Mucosa of gallbladder (tissue), 1 donor: ENCODE results near the gene MKRN2OS. TPM values are rescaled to one million over a fixed set of nuclear protein-coding genes. Genes with fewer than 3 reads are reported as not detected.
"Not testable (repeated sequence)": the region's sequence is repeated elsewhere in the genome, so short reads cannot be mapped to it uniquely, and the experiment has no call there.

ENCODE experiments used
- DNase-seq: peaks from one replicate; pipeline ENCODE4 v3.0.0-alpha.2; 2020; ENCODE audit warnings: low spot score
- total RNA-seq: library from RNA; stranded (reverse); gene quantifications from one replicate; pipeline ENCODE4 v1.2.1, GENCODE V29; 2021
- donor health status: DM: no; HTN: no; CAD: no.

The MKRN2OS gene
- total RNA-seq, 1 donor from 2014 or later: 8.2 TPM

DNA sequence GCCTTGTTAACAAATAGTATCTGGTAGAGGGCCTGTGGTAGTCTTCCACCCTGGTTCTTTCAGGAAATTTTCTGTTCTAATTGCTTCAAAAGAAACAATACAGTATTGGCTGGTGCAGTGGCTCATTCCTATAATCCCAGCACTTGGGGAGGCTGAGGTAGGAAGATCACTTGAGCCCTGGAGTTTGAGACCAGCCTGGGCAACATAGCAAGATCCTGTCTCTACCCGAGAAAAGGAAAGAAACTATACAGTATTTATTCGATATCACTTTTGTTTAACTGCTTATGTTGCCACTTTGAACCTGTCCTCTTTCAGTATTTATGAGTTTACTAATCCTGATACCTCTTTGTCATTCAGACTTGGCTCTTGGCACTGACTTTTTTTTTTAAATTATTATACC lies 16.1 kb upstream of the MKRN2OS start:
- no peak for DNase-seq

DNA sequence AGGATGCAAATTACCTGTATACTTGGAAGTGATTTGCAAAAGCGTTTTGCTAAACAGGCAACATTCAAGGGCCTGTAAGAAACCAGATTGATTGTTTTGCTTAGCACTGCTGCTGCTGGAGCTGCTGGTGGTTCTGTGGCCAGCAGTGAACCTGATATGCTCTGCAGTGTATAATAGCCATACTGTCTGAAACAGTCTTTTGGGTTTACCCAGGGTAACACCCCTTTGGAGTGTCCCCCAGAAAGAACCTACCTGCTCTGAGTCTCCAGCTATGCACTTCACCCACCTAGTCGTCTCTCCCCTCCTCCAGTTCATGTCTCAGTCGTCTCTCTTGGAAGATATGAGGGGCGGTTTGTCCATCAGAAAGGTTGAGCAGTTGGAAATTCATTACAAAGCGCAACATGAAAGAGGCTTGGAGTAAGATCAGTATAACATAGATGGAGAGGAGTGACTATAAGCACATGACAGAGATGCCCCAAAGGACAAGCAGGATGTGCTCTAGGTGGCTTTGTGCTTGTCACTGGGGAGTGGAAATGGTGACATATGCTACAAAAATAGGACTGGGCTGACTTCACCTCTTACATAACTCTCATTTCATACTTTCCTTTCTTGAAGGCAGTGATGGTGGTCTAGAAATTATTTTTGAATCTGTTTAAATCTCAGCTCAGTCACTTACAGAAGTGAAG lies 15.3 kb upstream of the MKRN2OS start:
- DNase-seq: no peak

DNA sequence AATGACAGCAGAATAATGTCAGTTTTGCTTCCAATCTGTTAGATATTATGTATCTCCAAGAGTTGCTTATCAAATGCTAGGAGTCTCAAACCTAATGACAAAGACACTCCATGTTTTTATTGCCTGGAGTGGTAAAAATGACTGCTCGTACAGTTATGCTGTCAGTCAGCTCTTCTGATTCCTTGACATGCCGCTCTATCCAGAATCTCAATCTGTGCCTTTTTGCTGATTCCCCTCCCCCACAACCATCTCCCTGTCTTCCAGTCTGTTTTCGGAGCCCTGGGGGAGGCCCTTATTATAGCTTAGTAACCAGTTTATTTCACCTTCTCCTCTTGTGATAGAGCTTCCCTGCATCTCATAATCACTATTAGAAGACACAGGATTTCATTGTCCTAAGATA lies 14.2 kb upstream of the MKRN2OS start:
- DNase-seq: no peak

DNA sequence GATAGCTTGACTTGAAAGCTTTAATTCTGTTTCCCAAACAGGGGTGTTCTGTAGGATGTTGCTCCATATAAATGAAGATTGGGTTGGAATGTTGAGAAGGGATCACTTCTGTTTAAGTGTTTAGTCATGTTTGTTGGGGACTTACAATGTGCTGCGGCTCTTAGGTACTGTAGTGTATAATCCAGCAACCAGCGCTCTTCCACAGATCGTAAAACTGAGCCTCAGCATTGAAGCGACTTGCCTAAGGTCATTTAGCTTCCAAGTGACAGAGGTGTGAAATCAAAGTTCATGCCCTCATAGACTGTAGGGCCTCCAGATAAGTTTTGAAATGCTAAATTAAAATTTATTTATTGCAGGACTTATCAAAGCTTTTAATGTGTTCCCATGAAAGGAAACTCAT lies 13.4 kb upstream of the MKRN2OS start:
- no peak for DNase-seq

DNA sequence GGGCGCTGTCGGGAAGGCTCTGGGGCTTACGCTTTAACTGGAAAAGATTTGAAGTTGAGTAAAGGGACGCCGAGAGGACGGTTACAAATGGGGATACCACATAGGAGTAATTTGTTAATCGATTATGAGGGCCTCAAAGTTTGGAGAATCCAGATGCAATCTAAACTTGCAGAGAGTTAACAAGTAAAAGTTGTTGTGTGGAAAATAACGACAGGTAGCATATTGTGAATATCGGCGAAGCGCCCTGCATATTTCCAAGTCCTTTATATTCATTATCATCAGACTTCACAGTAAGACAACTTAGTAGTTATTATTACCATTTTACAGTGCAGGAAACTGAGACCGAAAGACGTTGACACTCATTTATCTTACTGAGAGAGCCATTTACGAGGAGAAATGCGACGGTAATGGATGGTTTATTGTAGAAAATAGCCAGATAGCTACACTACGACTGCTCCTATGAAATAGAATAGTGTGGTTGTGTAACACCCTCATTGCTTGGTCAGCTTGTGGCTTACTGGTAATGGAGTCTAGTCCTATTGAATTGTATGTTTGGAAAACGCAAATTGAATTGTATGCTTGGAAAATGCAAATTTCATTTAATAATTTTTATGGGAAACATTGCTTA lies 12.3 kb upstream of the MKRN2OS start:
- no peak for DNase-seq

DNA sequence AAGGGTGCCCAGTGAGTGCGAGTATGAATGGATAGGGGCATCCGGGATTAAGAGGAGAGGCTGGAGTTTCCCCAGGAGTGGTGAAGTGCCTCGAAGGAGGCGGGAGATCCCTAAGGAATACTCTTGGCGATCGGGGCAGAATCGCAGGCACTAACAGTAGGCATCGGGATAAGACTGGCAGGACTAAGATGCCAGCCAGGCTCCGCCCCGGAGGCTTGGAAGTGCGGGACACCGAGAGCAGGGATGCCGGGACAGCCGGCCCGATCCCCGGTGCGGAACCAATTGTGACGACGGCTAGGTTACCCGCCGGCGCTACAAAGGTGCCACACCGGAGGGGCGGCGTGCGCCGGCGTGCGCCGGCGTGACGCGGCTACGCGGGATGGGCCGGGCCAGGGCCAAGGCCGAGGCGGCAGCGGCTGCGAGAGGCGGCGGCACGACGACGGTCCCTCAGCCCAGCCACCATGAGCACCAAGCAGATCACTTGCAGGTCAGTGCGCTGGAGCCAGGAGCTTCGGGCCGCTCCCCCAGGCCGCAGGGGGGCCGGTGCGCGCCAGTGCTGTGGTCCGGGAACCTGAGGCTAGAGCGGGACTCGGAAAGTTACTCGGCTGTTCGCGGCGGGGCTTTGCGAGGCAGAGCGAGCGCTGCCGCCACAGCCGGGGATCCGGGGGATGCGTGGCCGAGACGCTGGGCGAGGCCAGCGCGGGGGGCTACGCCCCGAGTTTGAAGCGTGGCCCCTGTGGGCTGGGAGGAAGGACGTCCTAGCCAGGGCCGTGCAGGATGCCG lies 11.6 kb upstream of the MKRN2OS start, which contains the start of gene MKRN2:
TSS of gene MKRN2 (plus strand) at position 398 of the 783 bp plus-strand sequence. CDS start at position 462, 64 bp downstream.
- peak; percentile 88 for DNase-seq

DNA sequence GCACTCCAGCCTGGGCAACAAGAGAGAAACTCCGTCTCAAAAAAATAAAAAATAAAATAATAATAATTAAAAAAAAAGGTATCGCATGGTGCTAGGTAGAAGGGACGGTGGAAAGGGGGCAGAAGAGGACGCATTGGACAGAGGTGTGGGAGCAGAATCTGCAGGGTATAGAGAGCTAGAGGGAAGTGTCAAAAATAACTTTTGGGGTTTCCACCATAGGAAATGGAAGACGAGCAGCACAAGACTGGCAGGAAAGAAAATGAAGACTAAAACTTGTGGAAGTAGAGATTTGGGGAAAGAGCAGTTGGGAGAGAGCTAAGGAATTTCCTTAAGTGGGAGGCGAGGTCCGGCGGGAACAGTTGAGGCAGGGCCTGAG lies 11.0 kb upstream of the MKRN2OS start:
- DNase-seq: no peak

DNA sequence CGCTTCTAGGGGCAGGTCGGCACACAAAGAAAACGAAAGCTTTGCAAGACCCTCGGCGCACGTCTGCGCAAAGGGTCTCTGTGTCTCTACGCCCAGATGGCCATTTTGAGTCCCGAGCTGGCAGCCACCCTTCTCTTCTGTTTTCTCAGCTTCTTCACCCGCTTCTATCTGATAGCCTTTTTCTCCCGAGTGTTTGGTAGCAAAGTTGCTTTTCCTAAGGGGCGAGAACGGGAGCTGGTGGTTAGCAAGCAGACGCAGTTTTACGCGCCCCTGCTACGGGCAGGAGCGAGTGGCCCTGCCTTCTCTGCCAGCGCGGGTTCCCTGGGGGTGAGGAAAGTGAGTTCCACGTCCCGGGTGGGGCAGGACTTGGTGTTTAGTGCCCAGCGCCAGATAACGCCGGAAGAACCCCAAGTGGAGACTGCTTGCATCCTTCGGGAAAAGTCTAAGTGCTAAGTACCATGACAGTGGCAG lies 8.7 kb upstream of the MKRN2OS start:
- no peak for DNase-seq

DNA sequence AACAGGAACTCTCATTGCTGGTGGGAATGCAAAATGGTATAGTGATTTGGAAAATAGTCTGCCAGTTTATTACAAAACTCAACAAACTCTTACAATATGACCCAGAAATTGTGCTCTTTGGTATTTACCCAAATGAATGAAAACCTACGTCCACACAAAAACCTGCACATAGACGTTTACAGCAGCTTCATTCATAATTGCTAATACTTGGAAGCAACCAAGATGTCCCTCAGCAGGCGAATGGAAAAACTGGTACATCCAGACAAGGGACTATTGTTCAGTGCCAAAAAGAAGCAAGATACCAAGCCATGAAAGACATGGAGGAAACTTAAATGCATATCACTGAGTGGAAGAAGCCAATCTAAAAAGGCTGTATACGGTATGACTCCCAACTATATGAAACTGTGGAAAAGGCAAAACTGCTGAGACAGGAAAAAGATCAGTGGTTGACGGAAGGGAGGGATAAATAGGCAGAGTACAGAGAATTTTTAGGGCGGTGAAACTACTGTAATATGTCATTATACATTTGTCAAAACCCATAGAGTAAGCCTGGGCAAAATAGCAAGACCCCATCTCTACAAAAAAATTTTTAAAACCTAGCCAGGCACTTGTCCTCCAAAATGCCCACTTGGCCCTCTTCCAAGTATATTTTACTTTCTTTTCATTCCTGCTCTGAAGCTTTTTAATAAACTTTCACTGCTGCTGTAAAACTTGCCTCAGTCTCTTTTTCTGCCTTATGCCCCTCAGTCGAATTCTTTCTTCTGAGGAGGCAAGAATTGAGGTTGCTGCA lies 4.9 kb upstream of the MKRN2OS start:
- DNase-seq: no peak

DNA sequence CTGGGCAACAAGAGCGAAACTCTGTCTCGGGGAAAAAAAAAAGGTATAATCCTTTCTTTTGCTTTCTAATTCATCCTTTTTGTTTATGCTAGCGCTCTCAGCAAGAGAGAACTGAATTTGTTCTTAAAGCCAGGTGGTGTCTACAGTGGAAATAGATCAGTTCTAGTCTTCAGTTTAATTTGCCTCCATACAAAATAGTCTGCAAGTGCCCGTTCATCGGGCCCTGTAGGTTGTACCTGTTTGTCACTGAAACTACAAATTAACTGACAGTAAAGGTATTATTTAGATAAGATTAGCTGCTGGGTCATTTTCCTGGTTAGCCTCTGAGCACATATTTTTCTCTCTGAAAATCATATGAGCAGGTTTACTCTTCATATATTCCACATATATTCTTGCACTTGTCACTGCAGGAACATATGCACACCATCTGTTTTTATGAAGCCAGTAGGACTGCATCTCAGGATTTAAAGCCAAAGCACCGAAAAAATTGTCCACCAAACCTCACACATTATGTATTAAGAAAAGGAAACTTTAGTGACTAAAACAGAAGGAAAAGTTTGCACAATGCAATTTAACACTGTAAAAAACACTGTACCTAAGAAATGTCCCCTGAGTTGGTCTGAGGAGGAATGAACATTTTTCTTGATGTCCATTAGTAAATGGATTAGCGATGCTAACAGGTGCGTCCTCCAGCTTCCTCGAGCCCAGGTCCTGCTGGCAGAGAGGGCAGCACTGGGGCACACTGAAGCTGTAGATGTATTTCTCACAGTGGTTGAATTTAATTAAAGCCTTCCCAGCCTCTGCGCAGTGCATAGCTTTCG lies 437 bp downstream of the MKRN2OS start:
- no peak for DNase-seq

DNA sequence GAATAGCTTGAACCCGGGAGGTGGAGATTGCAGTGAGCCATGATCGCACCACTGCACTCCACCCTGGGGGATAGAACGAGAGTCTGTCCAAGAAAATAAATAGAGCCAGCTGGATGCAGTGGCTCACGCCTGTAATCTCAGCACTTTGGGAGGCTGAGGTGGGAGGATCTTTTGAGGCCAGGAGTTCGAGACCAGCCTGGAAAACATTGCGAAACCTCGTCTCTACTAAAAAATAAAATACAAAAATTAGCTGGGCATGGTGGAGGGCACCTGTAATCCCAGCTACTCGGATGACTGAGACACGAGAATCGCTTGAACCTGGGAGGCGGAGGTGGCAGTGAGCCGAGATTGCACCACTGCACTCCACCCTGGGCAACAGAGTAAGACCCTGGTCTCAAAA lies 1.8 kb downstream of the MKRN2OS start:
- DNase-seq: not testable (repeated sequence)

DNA sequence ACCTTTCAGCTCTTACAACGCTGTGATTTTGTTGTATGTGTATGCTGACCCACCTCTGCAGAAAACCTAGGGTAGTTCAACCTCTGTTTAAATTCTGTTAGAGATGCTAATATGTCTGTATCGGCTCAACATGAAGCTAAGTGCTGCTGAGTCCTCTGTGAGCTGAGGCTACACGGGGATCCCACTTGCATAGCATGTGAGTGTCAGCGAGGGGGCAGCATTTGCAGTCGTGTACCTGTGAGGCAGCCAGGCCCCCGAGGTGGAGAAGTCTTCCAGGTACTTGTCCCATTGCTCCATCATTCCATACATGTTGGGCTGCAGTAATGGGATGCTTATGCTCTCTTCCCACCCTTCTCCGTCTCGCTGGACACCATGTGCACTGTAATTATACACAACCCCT lies 3.7 kb downstream of the MKRN2OS start:
- no peak for DNase-seq

DNA sequence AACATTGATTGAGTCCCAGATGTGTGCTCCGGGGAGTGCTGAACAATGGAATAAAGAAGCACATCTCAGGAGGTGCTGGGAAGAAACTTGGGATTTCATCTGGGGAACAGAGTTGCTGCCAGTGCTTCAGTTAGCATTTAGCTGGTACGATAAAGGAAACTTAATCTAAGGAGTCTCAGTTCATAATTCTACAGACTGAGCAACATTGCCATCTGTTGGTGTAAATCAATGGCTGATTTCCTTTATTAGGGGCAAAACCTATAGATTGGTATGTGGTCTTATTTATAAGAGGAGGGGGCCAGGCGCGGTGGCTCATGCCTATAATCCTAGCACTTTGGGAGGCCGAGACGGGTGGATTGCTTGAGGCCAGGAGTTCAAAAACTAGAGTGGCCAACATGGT lies 8.9 kb downstream of the MKRN2OS start:
- DNase-seq: no peak

DNA sequence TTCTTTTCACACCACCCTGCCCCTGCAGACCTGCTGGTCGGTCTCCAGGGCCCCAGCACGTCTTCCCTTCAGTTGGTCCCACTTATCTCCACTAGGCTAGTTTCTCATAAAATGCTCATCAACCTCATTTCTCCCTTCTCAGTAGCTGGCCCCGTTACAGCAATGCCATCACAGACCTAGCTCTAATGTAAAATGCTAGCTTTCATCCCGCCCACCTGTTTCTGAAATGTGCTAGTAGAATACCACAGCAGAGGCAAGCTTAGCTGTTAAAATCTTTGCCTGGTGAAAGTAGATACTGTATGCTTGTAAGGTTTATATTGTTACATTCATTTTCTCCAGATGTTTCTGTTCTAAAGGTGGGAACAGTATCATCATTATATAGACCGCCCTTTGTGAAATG lies 13.1 kb downstream of the MKRN2OS start:
- DNase-seq: no peak

DNA sequence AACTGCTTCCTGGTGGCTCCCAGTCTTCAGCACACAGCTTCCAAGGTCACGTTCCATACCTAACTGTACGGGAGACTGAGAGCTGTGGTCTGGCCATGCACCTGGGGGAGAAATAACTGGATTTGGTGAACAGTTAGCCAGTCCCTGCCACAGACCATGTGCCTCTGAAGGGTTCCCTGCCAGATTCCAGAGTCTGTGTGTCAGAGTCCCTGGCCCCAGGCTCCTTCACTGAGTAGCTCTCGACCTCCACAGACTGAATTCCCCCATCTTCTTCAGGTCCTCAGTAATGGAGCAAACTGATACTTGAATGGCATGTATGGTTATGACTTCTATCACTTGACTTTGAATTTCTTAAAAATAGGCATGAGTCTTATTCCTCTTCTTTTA lies 17.5 kb downstream of the MKRN2OS start:
- no peak for DNase-seq

DNA sequence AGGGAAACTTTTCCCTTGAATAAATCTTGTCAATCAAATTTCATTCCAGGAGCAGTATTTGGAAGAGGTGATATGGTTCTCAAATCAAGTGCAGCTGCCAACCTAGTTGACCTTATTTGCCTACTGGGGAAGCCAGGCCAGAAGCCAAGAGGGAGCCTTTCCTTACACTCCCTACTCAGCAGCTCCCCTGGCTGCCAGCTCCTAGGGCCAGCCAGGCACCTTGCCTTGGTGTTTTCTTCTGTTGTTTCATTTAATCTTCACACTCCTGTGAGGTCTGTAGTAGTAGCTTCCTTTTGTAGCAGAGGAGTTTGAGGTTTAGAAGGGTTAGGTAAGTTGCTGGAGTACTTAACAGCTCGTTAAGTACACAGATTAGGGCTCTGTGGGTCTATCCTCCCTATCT lies 22.6 kb downstream of the MKRN2OS start:
- peak; percentile 29 for DNase-seq

DNA sequence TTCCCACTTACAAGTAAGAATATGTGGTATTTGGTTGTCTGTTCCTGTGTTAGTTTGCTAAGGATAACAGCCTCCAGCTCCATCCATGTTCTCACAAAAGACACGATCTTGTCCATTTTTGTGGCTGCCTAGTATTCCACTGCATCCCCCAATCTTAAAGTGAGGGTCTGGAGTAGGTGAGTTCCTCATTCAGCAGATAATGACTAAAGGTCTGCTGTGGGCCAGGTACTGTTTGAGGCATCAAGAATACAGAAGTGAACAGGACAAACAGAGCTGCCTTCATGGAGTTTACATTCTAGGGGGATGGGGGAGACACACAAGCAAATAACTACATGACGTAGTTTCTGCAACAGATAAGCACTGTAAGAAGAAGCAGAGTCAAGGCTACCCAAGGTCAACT lies 24.3 kb downstream of the MKRN2OS start:
- no peak for DNase-seq

DNA sequence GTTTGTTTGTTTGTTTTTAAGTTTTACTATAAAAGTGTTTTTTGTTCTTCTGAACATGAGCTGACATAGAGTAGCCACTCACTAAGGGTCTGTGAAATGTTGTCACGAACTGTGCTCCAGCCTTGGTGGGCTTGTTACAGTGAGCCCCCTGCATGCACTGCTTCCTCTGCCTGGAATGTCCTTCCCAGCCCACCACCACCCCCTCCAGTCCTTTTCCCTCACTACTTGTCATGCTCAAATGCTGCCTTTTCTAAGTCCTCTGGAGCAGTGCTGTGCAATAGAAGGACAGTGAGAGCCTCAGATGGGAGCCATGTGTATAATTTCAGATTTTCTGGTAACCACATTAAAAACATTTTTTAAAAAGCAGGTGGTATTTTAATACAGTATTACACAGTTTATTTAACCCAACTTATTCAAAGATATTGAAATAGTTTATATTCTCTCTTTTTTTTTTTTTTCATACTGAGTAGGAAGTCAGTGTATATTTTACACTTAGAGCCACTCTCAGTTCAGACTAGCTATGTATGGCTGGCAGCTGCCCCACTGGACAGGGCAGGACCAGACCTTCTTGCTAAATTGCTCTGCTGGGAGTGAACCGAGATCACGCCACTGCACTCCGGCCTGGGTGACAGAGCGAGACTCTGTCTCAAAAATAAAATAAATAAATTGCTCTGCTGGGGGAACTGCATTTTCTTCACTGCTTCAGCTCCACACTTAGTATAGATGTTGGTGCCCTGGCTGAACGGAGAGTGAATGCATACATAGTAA lies 26.9 kb downstream of the MKRN2OS start:
- no peak for DNase-seq

DNA sequence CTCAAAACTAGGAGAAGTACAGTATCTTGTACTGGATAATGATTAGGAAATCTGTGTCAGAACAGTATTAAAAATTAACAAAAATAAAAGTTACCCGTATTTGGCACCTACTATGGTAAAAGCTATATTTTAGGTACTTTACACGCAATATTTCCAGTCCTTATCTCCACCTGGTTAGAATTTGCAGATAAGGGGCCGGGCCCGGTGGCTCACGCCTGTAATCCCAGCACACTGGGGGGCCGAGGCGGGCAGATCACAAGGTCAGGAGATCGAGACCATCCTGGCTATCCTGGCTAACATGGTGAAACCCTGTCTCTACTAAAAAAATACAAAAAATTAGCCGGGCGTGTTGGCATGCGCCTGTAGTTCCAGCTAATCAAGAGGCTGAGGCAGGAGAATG lies 28.4 kb downstream of the MKRN2OS start:
- DNase-seq: no peak

DNA sequence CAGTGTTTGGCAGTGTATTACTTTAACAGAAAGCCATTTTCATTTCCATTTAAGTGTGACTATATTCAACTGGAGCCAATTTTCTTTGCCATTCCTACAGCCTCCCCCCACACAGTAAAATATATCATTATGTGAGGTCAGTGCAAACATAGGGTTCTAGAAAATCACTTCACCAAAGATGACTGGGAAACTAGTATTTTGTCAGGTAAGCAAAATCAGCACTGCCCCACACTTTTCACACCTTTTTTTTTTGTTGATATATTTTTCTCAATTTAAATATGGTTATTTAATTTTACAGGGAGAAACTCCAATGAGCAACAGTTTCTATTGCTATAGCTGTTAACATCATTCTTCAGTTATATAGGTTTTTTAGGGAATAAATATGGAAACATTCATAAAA lies 29.7 kb downstream of the MKRN2OS start:
- DNase-seq: no peak
